Activated CD8-positive, alpha-beta T cell treated with anti-CD3 and anti-CD28 coated beads for 36 hours (primary cell): Measurements from ENCODE around the gene ADAMTS17. TPM values are rescaled to one million over a fixed set of nuclear protein-coding genes. Genes with fewer than 3 reads are reported as not detected.

ENCODE experiments used
- ATAC-seq: fragments of 200-7000 bp; cut with Tn5 transposase; one replicate; pipeline ENCODE4 v1.10.0; 2021; ENCODE audit warnings: mild to moderate bottlenecking, moderate library complexity
- CTCF ChIA-PET: fragments of 350-600 bp; sonication (Branson Sonifier 250); formaldehyde crosslinking; loops from one replicate; lab custom pipeline; 2021; ENCODE audit warnings: antibody characterized with exemption; lab: Charles Lee
- POLR2A ChIA-PET: fragments of 350-600 bp; sonication (Branson Sonifier 250); formaldehyde crosslinking; loops from one replicate; lab custom pipeline; 2021; ENCODE audit warnings: antibody characterized with exemption; lab: Charles Lee
- DNase-seq: peaks from one replicate; pipeline ENCODE4 v3.0.0-alpha.2; 2020
- H3K27ac Mint-ChIP-seq: one replicate; pipeline ENCODE4 v1.8.0; 2021; ENCODE audit warnings: mild to moderate bottlenecking, mixed read lengths
- H3K27me3 Mint-ChIP-seq: one replicate; pipeline ENCODE4 v1.8.0; 2021; ENCODE audit warnings: mixed read lengths
- H3K36me3 Mint-ChIP-seq: one replicate; pipeline ENCODE4 v1.8.0; 2021; ENCODE audit warnings: low read depth, mixed read lengths
- H3K4me1 Mint-ChIP-seq: one replicate; pipeline ENCODE4 v1.8.0; 2021; ENCODE audit warnings: low read depth, mixed read lengths
- H3K4me3 Mint-ChIP-seq: one replicate; pipeline ENCODE4 v1.8.0; 2021; ENCODE audit warnings: mild to moderate bottlenecking, moderate library complexity, mixed read lengths
- H3K9me3 Mint-ChIP-seq: one replicate; pipeline ENCODE4 v1.8.0; 2021; ENCODE audit warnings: mixed read lengths
- CTCF ChIP-seq: fragments of 200-600 bp; IDR thresholded peaks from one replicate; pipeline ENCODE4 v1.8.0; 2022; ENCODE audit warnings: antibody characterized with exemption, mild to moderate bottlenecking
- intact Hi-C: fragments of 100-400 bp; cut with micrococcal nuclease; formaldehyde crosslinking; loops from one replicate; pipeline ENCODE4 v1.10.0; 2022
- total RNA-seq, 2 experiments: library from RNA; stranded (reverse); gene quantifications; one replicate each; pipeline ENCODE4 v1.2.3, GENCODE V29; 2021

ADAMTS17 gene
- total RNA-seq, 2 experiments from 2014 or later = 0.60 to 1.5 TPM

DNA sequence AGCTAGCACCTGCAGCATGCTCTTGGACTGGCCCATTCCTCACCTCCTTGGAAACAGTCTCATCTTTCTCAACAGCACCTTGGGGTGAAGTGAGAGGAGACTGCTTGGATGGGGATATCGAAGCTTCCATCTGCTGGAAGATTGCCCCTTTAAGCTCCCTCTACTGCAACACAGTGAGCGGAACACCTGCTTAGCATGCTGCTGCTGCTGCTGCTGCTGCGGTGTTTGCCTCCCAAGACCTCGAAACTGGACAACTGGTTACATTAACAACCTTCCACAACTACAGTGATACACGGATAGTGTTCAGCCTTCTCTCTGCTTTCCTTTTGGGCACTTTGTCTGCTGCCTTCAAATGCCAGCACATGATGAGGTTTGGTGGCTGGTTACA, 354.7 kb downstream of the ADAMTS17 start:
- TF ChIP-seq CTCF = no peak

GRCh38 chr15:99986297-99987118, 355.3 kb downstream of the ADAMTS17 start:
- Mint-ChIP-seq H3K27me3 (no peaks in the 10 kb centered on the region), H3K4me1 (peaks cover 1% of the 10 kb centered on the region), H3K9me3 (no peaks in the 10 kb centered on the region), H3K27ac (no peak overlapping the region), H3K4me3 (no peak overlapping the region), H3K36me3 (peaks cover 2% of the 10 kb centered on the region)
- ChIA-PET POLR2A (no interaction called here), CTCF (no interaction called here)
- intact Hi-C loops = no loop called here
- DNase-seq (no peak), ATAC-seq (no peak)
- TF ChIP-seq CTCF = no peak

More for the DNA sequence above, 354.7 kb downstream of the ADAMTS17 start:
- H3K9me3 Mint-ChIP-seq = no peaks in the 10 kb centered on the region
- ChIA-PET POLR2A (no interaction called here), CTCF (no interaction called here)
- ATAC-seq (no peak), DNase-seq (no peak)
- H3K4me3 Mint-ChIP-seq = no peak overlapping the region
- peaks cover 1% of the 10 kb centered on the region for H3K4me1 Mint-ChIP-seq
- H3K27ac Mint-ChIP-seq = no peak overlapping the region
- intact Hi-C loops = no loop called here
- H3K36me3 Mint-ChIP-seq = peaks cover 8% of the 10 kb centered on the region
- no peaks in the 10 kb centered on the region for H3K27me3 Mint-ChIP-seq

GRCh38 chr15:99985878-99986277, 355.9 kb downstream of the ADAMTS17 start:
- Mint-ChIP-seq H3K4me3 (no peak overlapping the region), H3K27ac (no peak overlapping the region), H3K4me1 (peaks cover 1% of the 10 kb centered on the region), H3K27me3 (no peaks in the 10 kb centered on the region), H3K36me3 (no peaks in the 10 kb centered on the region), H3K9me3 (no peaks in the 10 kb centered on the region)
- TF ChIP-seq CTCF = no peak
- ATAC-seq (no peak), DNase-seq (no peak)
- intact Hi-C loops = no loop called here
- ChIA-PET POLR2A (no interaction called here), CTCF (no interaction called here)

DNA sequence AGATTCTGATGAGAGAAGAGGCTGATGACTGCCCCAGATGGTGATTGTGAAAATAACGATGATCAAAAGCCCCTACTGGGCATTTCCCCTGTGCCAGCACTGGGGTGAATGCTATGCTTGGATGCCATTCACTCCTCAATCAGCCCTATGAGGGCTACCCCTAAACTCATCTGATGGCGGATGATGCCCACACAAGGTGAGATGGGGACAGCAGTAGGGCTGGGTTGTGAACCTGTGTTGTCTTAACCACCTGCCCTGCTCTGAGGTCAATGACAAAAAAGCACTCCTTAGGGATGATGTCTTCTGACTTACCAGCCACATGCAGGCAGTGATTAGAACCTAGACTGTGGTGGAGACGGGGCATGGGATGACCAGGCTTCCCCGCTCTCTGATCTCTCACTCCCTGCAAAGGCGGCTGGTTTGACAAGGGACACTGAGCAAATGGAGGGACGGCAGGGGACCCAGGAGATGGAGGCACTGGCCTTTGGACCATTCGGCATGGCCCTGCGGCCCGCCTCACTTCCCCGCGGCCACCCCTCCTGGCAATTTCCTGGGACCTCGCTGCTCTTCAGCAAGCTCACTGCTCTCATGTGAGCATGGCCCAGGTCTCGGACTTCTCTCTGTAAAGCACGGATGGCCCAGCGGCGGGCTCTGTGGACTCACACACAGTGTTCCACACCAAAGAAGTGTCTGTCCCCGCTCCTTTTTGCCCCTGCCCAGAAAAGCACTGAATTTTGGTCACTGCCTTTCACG, 357.1 kb downstream of the ADAMTS17 start:
- TF ChIP-seq CTCF = no peak
- H3K27ac Mint-ChIP-seq = no peak overlapping the region
- H3K9me3 Mint-ChIP-seq = no peaks in the 10 kb centered on the region
- CTCF ChIA-PET = no interaction called here
- POLR2A ChIA-PET = no interaction called here
- H3K36me3 Mint-ChIP-seq = no peaks in the 10 kb centered on the region
- no peaks in the 10 kb centered on the region for H3K27me3 Mint-ChIP-seq
- intact Hi-C loops = no loop called here
- no peak overlapping the region for H3K4me3 Mint-ChIP-seq
- ATAC-seq (no peak), DNase-seq (no peak)
- peaks cover 1% of the 10 kb centered on the region for H3K4me1 Mint-ChIP-seq

GRCh38 chr15:99983886-99984286, 357.9 kb downstream of the ADAMTS17 start:
- no peak overlapping the region for H3K4me3 Mint-ChIP-seq

More at GRCh38 chr15:99983886-99984286, 357.9 kb downstream of the ADAMTS17 start:
- DNase-seq (no peak), ATAC-seq (no peak)
- ChIA-PET POLR2A (interaction anchor here (0.6 kb wide), 1 partner anchor 31 kb away, joined by 3 read pairs; no protein-coding TSS in a partner anchor), CTCF (interaction anchor here (0.8 to 1.9 kb wide), 2 partner anchors 12 to 354 kb away, joined by 3 to 6 read pairs; no protein-coding TSS in a partner anchor)
- no peak overlapping the region for H3K27ac Mint-ChIP-seq
- H3K9me3 Mint-ChIP-seq = no peaks in the 10 kb centered on the region
- H3K27me3 Mint-ChIP-seq = no peaks in the 10 kb centered on the region
- no peak for TF ChIP-seq CTCF
- no peaks in the 10 kb centered on the region for H3K36me3 Mint-ChIP-seq
- intact Hi-C loops = no loop called here
- peaks cover 1% of the 10 kb centered on the region for H3K4me1 Mint-ChIP-seq
